Activated naive CD4-positive, alpha-beta T cell treated with anti-CD3 and anti-CD28 coated beads for 36 hours (primary cell): Measurements from ENCODE around the gene STARD10. TPM values are rescaled to one million over a fixed set of nuclear protein-coding genes. Genes with fewer than 3 reads are reported as not detected.
A peak's percentile ranks its signal among the peaks of the same experiment; 100 is the strongest.

Source experiments
- CTCF ChIA-PET: fragments of 350-600 bp; sonication (Branson Sonifier 250); formaldehyde crosslinking; loops from one replicate; lab custom pipeline; 2021; ENCODE audit warnings: antibody characterized with exemption; lab: Charles Lee
- DNase-seq: peaks from one replicate; pipeline ENCODE4 v3.0.0-alpha.2; 2020
- H3K27ac Mint-ChIP-seq: one replicate; pipeline ENCODE4 v1.8.0; 2021; ENCODE audit warnings: mild to moderate bottlenecking, mixed read lengths
- H3K27me3 Mint-ChIP-seq: one replicate; pipeline ENCODE4 v1.8.0; 2021; ENCODE audit warnings: low read depth, mixed read lengths
- H3K36me3 Mint-ChIP-seq: one replicate; pipeline ENCODE4 v1.8.0; 2021; ENCODE audit warnings: low read depth, mixed read lengths
- H3K4me1 Mint-ChIP-seq: one replicate; pipeline ENCODE4 v1.8.0; 2021; ENCODE audit warnings: low read depth, mixed read lengths
- H3K4me3 Mint-ChIP-seq: one replicate; pipeline ENCODE4 v1.8.0; 2021; ENCODE audit warnings: mild to moderate bottlenecking, moderate library complexity, mixed read lengths
- H3K9me3 Mint-ChIP-seq: one replicate; pipeline ENCODE4 v1.8.0; 2021; ENCODE audit warnings: mixed read lengths
- intact Hi-C: fragments of 100-400 bp; cut with micrococcal nuclease; formaldehyde crosslinking; loops from one replicate; pipeline ENCODE4 v1.15.1; 2023
- total RNA-seq, 2 experiments: library from RNA; stranded (reverse); gene quantifications; one replicate each; pipeline ENCODE4 v1.2.3, GENCODE V29; 2021

Gene STARD10
- total RNA-seq, 2 experiments from 2014 or later = 11.9 to 12.0 TPM

DNA sequence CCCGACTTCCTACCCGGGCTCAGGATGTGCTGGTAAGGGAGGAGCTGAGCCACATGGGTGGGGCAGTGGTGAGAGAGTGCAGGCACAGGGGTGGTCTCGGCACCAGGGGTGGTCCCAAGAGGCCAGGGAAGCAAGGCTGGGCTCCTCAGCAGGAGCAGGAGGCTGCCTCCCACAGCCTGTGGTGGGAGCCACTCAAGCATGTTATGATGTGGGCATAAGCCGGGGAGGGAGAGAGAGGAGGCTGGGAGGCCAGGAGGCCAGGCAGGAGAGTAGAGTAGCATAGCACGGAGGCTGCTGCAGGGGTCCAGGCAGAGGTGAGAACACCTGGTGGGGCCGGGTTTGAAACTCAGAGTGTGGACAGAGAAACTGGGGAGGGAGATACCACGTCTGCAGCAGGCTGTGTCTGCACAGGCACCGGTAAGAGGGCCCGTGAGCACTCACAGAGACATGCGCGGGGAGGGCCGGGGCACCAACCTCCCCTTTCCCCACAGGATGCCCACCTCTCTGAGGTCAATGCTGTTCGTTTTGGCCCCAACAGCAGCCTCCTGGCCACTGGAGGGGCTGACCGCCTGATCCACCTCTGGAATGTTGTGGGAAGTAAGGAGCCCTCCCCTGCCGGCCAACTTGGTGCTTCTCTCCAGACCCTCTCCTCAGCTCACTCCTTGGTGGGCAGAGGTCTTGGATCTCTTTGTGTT is 31.1 kb upstream of the STARD10 start:
- CTCF ChIA-PET = no interaction called here
- H3K36me3 Mint-ChIP-seq = peaks cover 31% of the 10 kb centered on the region
- H3K4me3 Mint-ChIP-seq = no peak overlapping the region

DNA sequence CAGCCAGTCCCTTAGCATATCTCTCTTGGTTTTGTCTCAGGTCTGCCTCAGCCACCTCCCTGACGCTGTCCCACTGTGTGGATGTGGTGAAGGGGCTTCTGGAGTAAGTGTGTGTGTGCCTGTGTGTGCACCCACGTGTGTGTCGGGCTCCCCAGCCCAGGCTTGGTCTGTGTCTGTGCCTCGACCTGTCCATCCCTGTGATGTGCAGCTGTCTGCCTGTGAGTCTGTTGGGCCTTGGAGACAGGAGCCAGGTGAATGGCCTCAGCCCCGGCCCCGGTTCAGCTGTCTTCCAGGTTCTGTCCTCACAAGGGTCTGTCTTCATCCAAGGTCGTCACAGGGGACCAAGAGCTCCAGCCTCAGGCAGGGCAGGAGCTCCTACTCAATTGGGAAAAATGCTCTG is 30.2 kb upstream of the STARD10 start:
- Mint-ChIP-seq H3K4me1 (peaks cover 11% of the 10 kb centered on the region), H3K9me3 (no peaks in the 10 kb centered on the region), H3K27me3 (no peaks in the 10 kb centered on the region), H3K27ac (no peak overlapping the region), H3K36me3 (peaks cover 31% of the 10 kb centered on the region), H3K4me3 (no peak overlapping the region)
- DNase-seq = no peak
- intact Hi-C loops = no loop called here
- CTCF ChIA-PET = no interaction called here

More for the DNA sequence above, 31.1 kb upstream of the STARD10 start:
- DNase-seq = no peak
- Mint-ChIP-seq H3K4me1 (peaks cover 11% of the 10 kb centered on the region), H3K27ac (no peak overlapping the region), H3K27me3 (no peaks in the 10 kb centered on the region), H3K9me3 (no peaks in the 10 kb centered on the region)
- intact Hi-C loops = no loop called here

DNA sequence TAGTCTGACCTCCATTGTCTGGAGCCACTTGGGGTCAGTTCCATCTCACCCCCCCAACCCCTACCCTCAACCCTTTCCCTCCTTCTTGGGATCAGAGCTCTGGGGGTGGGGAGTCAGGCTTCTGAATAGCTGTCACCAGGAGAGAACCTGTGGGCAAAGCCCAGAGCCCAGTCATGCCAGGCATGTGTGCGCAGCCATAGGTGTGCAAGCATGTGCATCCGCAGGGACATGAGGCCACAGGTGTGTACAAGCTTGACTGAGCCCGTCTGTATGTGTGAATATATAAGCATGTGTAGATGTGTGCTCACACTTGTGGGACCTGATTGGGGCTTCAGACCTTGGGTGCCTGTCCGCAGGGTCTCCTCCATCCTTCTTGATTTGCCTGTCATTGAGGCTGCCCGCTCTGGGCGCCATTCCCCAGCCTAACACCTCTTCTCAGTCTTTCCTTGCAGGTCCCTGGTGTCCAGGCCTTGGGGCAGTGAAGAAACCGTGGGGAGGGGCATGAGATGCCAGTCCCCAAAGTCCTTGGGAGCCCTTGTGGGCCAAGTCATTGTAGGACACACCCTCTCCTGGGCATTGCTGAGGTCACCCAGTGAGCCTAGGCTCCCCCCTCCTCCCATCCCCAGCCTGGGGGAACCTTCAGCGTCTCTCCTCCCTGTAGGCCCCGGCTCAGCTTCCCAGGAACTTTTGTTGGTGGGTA is 29.4 kb upstream of the STARD10 start:
- Mint-ChIP-seq H3K4me1 (peaks cover 11% of the 10 kb centered on the region), H3K36me3 (peaks cover 27% of the 10 kb centered on the region), H3K27ac (no peak overlapping the region), H3K9me3 (no peaks in the 10 kb centered on the region), H3K4me3 (no peak overlapping the region), H3K27me3 (no peaks in the 10 kb centered on the region)
- CTCF ChIA-PET = interaction anchor here (0.7 to 1.3 kb wide), 4 partner anchors 9 to 420 kb away, joined by 3 to 8 read pairs (median 3); no protein-coding TSS in a partner anchor
- intact Hi-C loops = no loop called here
- DNase-seq = no peak

DNA sequence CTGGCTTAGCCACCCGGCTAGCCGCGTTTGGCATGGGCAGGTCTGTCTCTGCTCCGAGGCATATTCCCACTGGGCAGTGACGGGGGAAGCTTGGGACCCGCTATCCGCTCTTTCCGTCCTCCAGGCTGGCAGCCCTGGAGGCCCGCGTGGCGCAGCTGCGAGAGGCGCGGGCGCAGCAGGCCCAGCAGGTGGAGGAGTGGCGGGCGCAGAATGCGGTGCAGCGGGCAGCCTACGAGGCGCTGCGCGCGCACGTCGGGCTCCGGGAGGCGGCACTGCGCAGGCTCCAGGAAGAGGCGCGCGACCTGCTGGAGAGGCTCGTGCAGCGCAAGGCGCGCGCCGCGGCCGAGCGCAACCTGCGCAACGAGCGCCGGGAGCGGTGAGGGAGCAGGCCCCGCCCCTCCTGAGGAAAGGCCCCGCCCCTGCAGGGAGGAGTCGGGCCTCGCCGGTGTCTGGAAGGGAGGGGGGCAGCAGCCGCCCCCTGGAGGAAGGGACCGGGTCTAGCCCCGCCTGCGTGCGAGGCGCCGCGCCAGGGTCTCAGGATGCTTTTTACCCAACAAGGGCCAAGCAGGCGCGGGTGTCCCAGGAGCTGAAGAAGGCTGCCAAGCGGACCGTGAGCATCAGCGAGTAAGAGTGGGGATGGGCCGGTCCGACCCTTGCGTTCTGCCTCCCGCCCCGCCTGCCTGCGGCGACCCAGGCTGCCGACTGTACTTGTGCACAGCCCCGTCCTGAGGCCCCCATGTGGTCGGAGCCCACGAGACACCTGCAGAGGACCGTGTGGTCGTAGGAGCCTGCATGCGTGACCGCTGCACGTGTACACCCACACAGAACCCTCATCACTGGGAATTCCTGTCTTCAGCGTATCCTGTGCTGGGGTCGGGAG is 28.3 kb upstream of the STARD10 start:
- intact Hi-C loops = loop anchor here (1.0 kb wide), 1 partner anchor 8 kb away; the partner anchor contains the start of gene ATG16L2
- no peak overlapping the region for H3K27ac Mint-ChIP-seq
- no peaks in the 10 kb centered on the region for H3K9me3 Mint-ChIP-seq
- peaks cover 30% of the 10 kb centered on the region for H3K36me3 Mint-ChIP-seq
- H3K4me3 Mint-ChIP-seq = peak overlapping the region; percentile 46
- H3K27me3 Mint-ChIP-seq = no peaks in the 10 kb centered on the region
- CTCF ChIA-PET = interaction anchor here (1.0 to 1.3 kb wide), 3 partner anchors 10 to 422 kb away, joined by 3 to 8 read pairs (median 3); no protein-coding TSS in a partner anchor
- peak; percentile 83 for DNase-seq
- peaks cover 11% of the 10 kb centered on the region for H3K4me1 Mint-ChIP-seq

DNA sequence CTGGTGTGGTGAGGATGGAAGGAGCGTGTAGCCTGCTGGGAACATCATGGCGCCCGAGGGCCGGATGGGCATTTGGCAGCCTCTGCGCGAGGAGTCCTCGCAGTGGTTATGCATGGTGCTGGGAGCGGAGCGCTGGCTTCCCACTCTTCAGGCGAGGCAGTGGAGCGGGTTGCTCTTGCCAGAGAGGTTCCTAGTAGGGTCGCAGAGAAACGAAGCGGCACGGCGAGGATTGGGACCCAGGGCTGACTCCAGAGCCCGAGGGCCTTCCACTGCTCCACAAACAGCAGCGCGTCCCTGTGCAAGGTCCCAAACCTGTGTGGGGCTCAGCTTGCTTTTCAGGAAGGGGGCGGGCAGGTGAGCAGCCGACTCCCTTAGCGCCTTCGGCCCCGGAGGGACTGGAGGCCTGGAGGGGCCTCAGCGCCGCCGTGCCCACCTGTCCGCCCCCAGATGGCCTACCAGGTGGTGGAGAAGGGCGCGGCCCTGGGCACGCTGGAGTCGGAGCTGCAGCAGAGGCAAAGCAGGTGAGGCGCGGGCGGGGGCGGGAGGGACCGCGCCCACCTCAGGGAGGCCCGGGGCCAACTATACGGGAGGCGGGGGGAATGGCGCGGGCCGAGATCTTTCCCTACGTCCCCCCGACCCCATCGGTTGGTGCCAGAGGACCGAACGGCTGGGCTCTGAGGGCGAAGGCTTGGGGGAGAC is 27.5 kb upstream of the STARD10 start:
- Mint-ChIP-seq H3K36me3 (peaks cover 32% of the 10 kb centered on the region), H3K4me3 (no peak overlapping the region), H3K4me1 (peaks cover 16% of the 10 kb centered on the region), H3K27ac (no peak overlapping the region), H3K9me3 (no peaks in the 10 kb centered on the region), H3K27me3 (no peaks in the 10 kb centered on the region)
- intact Hi-C loops = no loop called here
- no peak for DNase-seq
- CTCF ChIA-PET = no interaction called here

DNA sequence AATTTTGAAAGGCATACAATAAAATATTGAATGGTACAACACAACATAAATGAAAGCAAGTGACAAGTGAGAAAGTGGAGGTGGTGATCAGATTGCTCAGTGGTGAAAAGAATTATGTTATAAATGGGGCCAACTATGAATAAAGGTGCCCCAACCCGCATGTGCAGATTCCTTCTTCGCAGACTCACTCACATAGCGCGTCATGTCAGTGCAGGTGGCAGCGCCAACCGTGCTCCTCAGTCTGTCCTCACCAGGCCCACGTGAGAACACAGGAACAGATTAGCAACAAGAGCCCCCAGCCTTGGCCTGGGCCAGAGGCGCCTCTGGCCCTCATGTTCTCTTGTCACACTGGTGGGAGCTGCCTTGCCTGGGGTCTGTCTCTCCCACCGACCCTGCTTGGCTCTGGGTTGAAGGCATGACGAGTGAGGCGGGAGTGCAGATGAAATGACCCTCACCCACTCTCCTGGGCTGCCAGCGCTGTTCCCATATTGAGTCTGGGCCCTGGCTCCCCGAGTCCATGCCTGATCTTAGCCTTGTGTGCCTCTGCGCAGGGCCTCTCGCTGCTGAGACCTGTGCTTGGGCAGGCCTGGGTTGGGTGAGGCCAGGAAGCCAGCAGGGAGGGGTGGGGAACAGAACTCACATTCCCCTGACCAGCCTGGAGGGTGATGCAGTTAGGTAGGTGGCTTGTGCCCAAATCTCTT is 26.7 kb upstream of the STARD10 start:
- H3K27ac Mint-ChIP-seq = no peak overlapping the region
- no peak for DNase-seq
- no peaks in the 10 kb centered on the region for H3K27me3 Mint-ChIP-seq
- intact Hi-C loops = no loop called here
- H3K4me1 Mint-ChIP-seq = peaks cover 23% of the 10 kb centered on the region
- CTCF ChIA-PET = interaction anchor here (0.6 kb wide), 1 partner anchor 95 kb away, joined by 3 read pairs; no protein-coding TSS in a partner anchor
- no peak overlapping the region for H3K4me3 Mint-ChIP-seq
- peaks cover 29% of the 10 kb centered on the region for H3K36me3 Mint-ChIP-seq
- no peaks in the 10 kb centered on the region for H3K9me3 Mint-ChIP-seq

DNA sequence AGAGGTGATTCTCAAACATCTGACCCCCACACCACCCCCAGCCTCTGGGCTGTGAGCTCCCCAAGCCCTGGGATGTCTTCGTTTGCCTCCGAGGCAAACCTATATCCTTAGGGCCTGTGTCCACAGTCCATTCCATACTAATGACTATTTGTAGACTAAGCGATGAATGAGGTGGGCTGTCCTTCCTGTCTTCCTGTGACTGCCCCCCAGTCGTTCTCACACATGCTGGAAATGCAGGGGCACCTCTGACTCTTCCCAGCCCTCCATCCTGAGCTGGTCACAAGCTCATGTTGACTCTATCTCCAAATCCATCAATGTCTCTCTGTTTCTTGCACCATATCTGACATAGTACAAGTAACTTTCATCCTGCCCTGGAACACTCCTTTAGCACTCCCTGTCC is 25.1 kb upstream of the STARD10 start:
- CTCF ChIA-PET = interaction anchor here (0.6 to 1.0 kb wide), 2 partner anchors 92 to 105 kb away, joined by 4 read pairs; no protein-coding TSS in a partner anchor
- no peak overlapping the region for H3K27ac Mint-ChIP-seq
- H3K4me3 Mint-ChIP-seq = no peak overlapping the region
- H3K9me3 Mint-ChIP-seq = no peaks in the 10 kb centered on the region
- DNase-seq = no peak
- H3K4me1 Mint-ChIP-seq = peaks cover 25% of the 10 kb centered on the region
- no peaks in the 10 kb centered on the region for H3K27me3 Mint-ChIP-seq
- intact Hi-C loops = loop anchor here (10.0 kb wide), 2 partner anchors 234 to 734 kb away; partner anchors contain the start of genes LRRC51 and NUMA1
- peaks cover 30% of the 10 kb centered on the region for H3K36me3 Mint-ChIP-seq

DNA sequence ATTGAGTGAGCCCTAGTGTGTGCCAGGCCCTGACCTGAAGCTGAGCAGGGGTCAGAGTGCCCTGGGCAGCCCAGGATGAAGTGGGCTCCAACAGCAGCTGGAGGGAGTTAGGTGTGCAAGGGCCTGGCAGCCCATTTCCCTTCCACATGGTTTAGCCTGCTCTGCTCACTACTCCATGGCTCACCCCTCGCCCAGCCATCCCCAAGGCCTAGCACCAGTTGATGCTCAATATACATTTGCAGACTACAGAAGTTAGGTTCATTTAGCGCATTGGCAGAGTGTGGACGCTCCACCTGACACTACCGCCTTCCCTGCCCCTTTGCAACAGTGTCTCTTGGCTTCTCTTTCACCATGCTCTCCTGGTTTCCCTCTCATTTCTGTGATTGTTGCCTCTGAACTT is 24.1 kb upstream of the STARD10 start:
- intact Hi-C loops = loop anchor here (10.0 kb wide), 2 partner anchors 233 to 733 kb away; partner anchors contain the start of genes LRRC51 and NUMA1
- no peak overlapping the region for H3K27ac Mint-ChIP-seq
- CTCF ChIA-PET = no interaction called here
- DNase-seq = no peak
- H3K9me3 Mint-ChIP-seq = no peaks in the 10 kb centered on the region
- H3K27me3 Mint-ChIP-seq = no peaks in the 10 kb centered on the region
- H3K4me3 Mint-ChIP-seq = no peak overlapping the region
- H3K4me1 Mint-ChIP-seq = peaks cover 25% of the 10 kb centered on the region
- peaks cover 37% of the 10 kb centered on the region for H3K36me3 Mint-ChIP-seq

DNA sequence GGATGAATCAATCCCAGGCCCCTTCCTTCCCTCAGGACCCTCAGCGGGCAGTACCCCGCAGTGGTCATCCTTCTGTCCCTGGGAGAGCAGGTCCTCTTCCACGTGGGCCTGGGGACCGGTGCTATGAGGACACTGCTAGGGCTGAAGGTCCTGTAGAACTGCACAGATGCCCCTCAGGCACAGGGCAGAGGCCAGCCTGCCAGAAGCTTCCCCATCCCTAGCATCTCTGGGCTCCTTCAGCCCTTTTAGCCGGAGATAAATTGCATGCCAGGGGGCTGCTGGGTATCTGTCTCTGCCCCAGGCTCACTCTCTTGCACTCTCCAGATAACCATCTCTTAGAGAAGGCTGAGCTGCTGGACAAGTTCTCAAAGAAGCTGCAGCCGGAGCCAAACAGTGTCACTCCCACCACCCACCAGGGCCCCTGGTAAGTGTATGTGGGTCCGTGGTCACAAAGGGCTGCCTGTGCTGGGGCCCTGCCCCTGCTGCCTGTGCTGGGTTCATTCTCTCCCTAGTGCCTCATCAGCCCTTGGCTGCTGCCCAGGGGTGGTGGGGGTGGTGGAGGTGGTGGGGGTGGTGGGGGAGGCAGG is 22.6 kb upstream of the STARD10 start:
- H3K4me1 Mint-ChIP-seq = peaks cover 34% of the 10 kb centered on the region
- intact Hi-C loops = loop anchor here (10.0 kb wide), 2 partner anchors 232 to 732 kb away; partner anchors contain the start of genes LRRC51 and NUMA1
- H3K4me3 Mint-ChIP-seq = peak overlapping the region; percentile 100
- no peaks in the 10 kb centered on the region for H3K27me3 Mint-ChIP-seq
- no peaks in the 10 kb centered on the region for H3K9me3 Mint-ChIP-seq
- no peak for DNase-seq
- H3K36me3 Mint-ChIP-seq = peaks cover 46% of the 10 kb centered on the region
- peak overlapping the region; percentile 97 for H3K27ac Mint-ChIP-seq
- CTCF ChIA-PET = interaction anchor here (0.5 to 1.3 kb wide), 3 partner anchors 11 to 663 kb away, joined by 3 to 4 read pairs (median 3); partner anchors contain the start of gene STARD10

DNA sequence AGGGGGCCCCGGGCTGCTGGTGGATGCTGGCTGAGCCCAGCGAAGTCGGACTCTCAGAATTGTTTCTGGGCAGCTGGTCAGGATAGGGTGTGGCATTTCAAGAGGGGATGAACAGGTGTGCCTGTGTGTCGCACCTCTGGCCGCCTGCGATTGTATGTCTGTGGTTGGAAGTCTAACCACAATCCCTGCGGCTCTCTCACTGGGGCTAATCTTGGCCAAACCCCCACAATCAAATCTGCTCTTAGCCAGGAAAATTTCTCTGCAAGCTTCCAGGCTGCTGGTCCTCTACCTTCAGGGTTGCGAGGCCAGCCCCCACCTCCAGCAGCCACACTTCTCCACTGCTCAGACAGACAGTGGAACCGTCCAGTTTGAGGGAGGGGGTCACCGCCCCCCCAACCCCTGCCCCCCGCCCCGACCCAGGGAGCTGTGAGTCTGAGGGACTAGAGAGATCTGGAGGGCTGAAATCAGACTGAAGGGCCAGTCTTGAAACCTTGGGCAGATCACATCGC is 21.3 kb upstream of the STARD10 start:
- CTCF ChIA-PET = interaction anchor here (0.7 to 3.2 kb wide), 5 partner anchors 12 to 93 kb away, joined by 3 to 15 read pairs (median 4); partner anchors contain the start of gene STARD10
- Mint-ChIP-seq H3K27me3 (no peaks in the 10 kb centered on the region), H3K9me3 (no peaks in the 10 kb centered on the region), H3K4me1 (peaks cover 35% of the 10 kb centered on the region), H3K4me3 (peak overlapping the region; percentile 100), H3K36me3 (peaks cover 44% of the 10 kb centered on the region), H3K27ac (peak overlapping the region; percentile 97)
- DNase-seq = no peak
- intact Hi-C loops = loop anchor here (2.0 to 10.0 kb wide), 4 partner anchors 34 to 730 kb away; partner anchors contain the start of genes FCHSD2, LRRC51 and NUMA1
